Amygdala (tissue), 56 donors: ENCODE data around the gene SEPTIN2.
A peak's percentile ranks its signal among the peaks of the same experiment; 100 is the strongest.
"Not testable (repeated sequence)": the region's sequence is repeated elsewhere in the genome, so short reads cannot be mapped to it uniquely, and the experiment has no call there.

Experiments
- DNase-seq, 56 donors: peaks; one replicate each; lab custom pipeline; 2025; lab: John Stamatoyannopoulos, UW

The SEPTIN2 gene

DNA sequence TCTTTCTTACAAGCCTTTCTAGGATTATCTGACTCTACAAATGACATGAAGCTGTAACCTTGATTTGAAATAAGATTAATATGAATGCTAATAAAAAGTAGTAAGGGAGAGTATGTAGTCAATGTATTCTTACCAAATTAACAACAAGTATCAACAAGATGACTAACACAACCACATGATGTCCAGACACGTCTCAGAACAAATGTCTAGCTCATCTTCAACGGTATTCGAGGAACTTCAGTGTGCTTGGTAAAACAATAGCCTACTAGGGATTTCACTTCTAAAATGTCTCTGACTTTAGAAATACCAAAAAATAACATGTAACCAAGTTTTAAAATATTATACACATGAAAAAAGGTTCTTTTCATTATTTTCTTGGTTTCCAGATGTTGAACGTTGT is 3.6 kb upstream of the SEPTIN2 start:
- DNase-seq, result no peak

DNA sequence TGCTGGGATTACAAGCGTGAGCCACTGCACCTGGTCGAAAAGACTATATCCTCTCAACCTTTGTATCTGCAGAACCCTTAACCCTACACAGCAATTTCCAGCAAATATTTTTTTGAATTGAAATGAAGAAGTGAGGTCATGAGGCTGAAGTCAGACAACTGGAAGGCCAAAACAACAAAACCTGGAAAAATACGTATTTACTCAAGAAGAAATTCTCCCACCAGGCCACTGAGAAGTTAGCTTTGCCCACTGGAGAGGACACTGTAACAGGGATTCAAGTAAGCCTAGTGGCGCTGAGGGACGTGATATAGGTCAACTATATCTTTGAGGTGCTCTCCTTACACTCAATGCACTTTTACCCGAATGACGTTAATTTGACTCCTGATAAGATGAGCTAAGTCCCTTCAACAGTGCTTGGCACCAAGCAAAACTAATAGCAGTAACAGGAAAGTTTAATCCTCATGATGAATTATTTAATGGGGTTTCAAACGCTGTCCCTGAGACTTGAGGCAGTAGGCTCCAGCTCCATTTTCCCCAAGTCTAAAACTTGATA is 2.1 kb upstream of the SEPTIN2 start:
- no peak for DNase-seq

DNA sequence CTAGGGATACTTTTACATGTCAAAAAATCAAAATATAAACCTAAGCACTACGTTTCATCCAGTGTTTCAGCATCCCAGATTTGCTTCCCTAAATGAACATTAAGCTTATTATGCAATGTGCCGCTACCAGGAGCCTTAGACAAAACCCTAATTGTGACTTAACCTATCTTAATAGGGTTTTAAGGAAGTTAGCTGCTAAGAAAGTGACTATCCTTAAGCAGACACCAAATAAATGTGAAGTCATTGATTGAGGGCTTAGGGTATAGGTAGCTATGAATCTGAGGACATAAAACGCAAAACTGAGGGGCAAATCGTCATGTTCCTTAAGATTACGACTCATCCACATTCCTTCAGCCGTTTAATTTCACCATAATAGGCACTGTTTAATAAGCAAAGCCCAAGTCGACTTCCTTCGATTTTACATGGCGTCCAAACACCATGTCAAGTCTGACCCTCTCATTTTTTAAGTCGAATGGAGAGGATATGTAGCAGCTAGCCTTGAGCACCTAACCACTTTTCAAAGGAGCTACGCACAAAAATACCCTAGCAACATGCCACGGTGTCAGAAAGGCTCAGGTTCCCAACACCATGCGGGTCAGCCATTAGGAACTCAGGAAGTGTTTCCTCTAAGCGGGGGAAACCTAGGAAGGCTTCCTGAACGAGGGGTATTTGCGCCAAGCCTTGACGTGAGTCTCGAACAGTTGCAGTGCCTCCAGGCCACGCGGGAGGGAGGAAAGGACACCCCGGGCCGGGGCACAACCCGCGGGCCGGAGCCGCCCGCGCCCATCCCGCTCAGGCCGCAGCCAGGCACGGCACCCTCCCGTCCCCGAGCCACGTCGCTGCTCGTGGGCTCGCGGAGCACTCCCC is 1.3 kb upstream of the SEPTIN2 start:
- peak in 3 of 56 donors; percentile 56 to 79 (median 60) for DNase-seq

DNA sequence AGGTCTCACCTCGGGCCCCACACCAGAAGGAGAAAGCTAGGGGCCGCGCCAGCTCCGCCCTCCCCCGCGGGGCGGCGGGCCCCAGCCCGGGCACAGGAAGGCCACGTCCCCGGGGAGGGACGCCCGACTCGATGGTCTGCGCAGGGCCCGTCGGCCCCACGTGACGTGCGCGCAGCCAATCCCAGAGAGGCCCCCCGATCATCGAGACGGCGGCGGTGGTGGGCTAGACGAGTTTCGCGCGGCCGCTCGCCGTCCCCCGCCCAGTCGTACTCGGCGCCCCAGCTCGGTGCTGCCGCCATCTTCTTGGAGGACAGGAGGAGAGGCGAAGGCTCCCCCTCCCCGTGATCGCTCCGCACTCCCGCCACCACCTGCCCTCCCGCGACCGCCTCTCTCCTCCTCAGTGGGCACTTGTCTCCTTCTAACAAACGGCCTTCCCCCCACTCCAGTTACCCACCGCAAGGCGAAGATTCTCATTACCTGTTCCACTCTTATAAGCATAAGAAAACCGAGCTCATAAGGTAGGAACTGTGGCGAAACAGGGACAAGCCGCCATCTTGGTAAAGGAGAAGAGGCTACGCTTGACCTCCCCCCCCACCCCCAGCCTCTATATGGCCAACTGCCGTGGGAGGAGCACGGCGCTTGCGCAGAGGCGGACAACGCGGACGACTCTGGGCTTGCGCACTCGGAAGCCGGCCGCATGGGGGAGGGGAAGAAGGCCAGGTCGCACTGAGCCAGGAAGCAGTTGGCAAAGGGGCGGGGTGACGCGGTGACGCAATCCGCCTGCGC is 439 bp upstream of the SEPTIN2 start, which contains the start of gene HDLBP:
Gene HDLBP, minus strand, starts transcription at position 580 of the 786 bp plus-strand sequence. CDS start 48,803 bp downstream, outside the sequence.
- DNase-seq, result peak; percentile 87 to 100 (median 97)

DNA sequence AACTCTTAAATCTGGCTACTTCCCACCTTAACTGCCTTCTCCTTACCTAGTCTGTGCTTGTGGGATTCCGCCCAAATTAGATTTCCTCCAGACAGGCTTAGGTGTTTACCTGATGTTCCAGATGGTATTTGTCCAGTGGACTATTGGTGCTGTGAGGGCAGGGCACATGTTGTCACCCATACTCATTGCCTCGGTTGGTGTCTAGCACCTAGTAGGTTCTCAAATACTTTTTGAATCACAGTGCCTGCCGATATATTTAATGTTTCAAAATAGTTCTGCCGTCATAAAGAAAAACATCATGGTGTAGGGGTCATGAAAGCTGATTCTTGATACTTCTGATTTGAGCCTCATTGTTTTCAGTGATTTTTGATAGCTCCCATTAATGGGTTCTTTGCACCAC is 1.1 kb downstream of the SEPTIN2 start:
- no peak for DNase-seq

DNA sequence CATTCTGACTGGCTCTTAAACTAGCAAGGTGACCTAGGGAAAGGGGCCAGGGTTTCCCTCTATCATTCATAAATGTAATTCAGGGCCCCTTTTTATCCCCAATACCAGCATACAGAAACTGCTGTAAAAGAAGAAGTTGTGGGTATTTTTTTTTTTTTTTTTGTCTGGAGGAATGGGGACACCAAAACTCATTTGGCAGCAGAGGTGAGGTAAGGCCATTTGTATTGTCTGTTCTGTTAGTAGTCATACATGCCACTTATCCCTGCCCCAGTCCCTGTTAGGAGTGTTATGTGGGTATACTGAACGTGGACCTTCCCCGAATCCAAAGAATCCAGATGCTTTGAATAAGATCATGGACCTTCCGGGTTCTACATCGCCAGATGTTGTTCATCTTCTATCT is 1.7 kb downstream of the SEPTIN2 start:
- DNase-seq, result no peak

DNA sequence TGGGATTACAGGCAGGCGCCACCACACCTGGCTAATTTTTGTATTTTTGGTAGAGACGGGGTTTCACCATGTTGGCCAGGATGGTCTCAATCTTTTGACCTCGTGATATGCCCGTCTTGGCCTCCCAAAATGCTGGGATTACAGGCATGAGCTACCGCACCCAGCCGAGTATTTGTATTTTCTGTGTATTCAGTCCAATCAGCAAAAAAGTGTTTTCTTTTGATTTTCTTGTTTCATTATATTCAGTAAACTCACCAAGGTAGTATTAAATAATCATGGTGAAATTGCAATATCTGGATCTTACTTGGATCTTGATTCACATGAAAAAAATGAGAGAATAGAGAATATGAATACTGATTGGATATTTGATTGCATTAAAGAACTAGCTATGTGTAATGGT is 3.1 kb downstream of the SEPTIN2 start:
- not testable (repeated sequence) for DNase-seq

DNA sequence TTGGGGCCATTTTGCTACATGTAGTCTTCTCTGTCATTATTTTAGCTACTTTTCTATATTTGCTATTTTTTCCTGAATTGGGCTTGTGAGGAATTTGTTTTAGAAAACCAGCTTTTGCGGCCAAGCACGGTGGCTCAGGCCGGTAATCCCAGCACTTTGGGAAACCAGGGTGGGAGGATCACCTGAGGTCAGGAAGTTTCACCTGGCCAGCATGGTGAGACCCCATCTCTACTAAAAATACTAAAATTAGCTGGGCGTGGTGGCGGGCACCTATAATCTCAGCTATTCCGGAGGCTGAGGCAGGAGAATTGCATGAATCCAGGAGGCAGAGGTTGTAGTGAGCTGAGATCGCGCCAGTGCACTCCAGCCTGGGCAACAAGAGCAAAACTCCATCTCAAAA is 4.7 kb downstream of the SEPTIN2 start:
- DNase-seq, result no peak

DNA sequence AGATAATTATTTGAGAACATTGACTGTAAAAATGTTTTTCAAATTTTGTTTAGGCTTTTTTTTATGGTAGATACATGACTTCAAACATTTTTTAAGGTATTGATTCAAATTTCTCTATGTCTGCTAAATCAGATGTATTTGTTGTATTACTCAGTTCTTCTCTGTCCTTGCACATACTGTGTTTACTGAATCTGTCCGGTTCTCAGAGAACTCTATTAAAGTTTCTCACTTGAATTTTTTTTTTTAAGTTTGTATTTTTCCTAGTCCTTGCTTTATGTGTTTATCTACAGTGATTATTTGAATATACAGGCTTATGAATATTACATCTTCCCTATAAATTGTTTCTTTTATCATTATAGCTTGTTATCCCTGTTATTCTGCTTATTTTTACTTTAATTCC is 5.3 kb downstream of the SEPTIN2 start:
- no peak for DNase-seq

DNA sequence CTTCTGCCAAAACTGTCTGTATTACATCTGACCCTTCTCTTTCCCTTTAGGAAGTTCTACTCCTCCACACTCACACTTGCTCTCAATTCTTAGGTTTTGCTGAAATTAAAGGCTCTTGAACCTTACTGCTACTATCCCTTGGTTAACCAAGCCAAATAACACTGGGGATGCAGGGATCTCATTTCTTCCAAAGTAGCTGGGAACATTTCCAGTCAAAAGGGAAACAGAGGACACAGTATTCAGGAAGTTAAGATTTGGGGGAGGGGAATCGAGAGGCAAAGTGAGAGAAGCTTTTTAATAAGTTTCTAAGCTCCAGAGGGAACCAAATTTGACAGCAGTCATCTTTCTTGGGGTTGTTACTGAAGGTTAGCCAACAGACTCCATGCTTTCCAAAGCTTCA is 6.2 kb downstream of the SEPTIN2 start:
- DNase-seq, result no peak

DNA sequence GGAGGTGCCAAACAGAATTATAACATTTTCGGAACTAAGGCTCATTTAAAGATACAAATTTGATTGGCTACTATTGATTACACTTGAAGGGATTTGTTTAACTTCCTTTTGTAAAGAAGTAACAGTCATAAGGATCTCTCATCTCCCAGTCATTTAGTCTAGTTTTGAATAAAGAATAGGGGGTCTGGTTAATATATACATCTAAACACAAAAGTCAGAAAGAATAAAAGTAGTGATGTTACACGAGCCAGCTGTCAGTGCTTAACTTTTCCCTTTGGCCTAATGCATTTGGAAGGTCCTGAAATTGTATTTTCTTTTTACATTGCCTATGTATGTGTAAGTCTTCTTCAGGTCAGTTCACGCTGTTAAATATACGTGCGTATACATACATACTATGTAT is 8.1 kb downstream of the SEPTIN2 start:
- no peak for DNase-seq

DNA sequence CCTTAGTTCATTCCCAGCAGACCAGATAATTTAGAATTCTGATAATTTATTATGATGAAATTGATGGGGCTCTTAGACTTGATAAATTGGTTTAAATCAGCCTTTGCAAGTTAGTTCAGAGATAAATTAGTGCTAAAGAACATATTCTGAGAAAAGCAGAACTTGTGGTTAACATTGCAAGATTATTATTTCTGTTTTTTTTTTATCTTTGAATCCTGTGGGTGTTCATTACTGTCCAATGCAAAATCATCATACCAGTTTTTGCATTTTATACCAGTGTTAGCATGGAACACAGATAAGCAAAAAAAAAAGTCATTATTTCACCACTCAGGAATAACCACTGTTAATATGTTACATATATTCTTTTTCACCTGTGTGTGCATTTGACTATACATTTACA is 9.1 kb downstream of the SEPTIN2 start:
- no peak for DNase-seq

DNA sequence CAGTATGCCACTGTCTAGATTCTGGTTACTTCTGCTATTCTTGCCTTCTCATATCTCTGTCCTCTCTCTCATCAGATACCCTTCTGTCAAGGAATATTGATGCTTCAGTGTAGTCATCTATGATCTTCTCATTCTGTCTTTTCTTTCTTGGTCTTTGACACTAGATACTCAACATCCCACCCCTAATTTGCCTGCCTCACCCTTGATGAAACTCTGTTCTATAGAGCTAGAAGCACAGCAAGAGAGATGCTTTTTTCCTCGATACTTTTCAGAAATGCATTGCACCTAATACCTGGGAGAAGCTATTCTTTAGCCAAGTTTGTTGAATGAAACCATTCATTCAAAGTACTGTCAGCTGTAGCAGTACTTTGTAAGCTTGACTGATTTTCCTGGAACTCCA is 9.5 kb downstream of the SEPTIN2 start:
- no peak for DNase-seq

DNA sequence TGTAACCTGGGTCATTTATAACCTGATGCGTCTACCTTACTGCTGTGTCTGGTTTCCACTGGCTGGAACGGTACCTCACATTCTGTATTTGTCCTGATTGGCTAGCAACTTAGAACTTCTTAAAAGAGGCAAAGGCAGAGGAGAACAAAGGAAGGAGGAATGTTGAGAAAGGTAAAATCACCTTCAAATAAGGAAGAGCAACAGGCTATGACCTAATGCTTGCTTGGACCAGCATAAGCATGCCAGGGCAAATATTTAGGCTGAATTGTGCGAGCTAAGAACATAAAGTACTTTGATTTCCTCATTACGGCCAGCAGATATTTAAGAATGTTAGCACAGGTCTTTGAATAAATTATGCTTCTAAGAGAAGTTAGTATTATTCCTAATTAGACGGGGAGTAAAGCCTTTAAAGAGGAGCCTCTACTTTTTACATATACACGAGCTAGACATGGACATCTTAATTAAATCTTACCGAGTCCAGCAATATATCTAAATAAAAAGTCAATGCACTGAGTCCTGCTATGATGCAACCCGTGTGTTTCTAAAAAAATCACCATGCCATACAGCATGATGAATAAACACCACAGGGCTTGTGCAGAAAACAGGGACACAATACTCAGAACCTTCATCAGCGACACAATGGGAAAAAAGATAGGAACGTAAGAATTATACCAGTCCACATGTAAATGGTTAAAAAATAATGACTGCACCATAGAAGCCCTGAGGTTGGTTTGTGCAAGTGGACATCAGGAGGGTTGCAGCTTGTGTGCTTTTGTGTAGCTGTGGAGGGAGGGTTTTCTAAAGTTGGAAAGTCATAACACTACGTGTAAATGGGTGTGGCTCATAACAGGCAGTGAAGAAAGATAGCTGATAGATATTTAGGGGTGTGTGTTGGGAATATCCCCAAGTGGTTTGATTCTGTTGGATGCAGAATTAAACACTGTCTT is 14.2 kb downstream of the SEPTIN2 start:
- no peak for DNase-seq

DNA sequence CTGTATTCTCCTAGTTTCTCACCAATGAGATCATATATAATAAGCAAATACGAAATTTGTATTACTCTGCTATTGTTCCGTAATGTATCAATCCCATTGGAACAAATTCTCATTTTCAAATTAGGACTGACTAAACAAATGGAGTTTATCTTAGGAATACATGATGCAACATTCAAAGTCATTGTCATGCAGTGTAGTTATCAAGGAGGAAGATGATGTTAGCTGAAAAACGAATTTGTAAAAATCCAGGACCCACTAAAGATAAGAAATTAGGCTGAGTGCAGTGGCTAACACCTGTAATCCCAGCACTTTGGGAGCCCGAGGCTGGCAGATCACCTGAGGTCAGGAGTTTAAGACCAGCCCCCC is 14.9 kb downstream of the SEPTIN2 start:
- DNase-seq, result no peak

DNA sequence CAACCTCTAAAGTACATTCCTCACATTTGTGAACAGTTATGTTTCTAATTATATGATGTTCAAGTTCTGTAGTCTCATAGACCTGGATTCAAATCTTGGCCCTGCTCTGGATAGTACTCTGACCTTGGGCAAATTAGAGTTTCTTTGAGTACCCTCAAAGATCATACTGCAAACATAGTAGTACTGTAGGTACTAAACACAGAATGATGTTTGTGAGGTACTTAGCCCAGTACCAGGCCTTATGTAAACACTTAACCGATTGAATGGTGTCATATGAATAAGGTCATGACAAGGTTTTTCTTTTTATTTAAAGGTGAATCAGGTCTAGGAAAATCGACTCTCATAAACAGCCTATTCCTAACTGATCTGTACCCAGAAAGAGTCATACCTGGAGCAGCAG is 19.1 kb downstream of the SEPTIN2 start:
- DNase-seq, result no peak

DNA sequence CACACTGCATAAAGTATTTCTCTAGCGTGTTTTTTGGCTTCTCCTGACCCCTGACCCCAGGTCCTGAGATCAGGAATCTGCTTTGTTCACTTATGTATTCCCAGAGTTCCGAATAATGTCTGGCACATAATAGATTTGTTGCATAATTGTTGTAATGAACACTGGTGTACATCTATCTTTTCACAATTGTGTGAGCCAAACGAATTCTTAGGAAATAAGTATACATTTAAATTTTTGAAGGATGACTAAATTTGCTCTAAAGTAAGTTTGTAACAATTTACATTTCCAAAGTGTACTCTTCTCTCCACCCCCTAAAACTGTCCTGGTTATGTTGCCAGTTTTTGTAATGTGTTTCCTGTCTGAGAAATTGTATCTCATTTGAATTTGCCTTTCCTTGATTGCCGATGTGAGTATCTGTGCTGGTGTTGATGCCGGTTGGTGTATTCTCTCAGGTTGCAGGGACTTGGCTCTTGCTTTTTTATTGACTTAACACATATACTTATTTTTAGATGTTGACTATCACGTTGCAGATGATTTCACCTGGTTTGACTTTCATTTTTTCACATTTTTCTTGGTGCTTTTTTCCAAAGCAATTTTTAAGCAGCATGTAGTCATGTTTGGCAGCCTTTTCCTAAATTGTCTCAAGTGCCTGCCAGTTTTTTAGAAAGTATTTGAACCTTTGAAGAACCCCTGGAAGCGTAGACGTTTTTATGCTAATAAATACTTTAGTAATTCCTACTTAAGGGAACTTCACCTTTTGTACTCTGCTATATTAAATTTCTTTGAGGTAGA is 24.3 kb downstream of the SEPTIN2 start:
- DNase-seq, result no peak

DNA sequence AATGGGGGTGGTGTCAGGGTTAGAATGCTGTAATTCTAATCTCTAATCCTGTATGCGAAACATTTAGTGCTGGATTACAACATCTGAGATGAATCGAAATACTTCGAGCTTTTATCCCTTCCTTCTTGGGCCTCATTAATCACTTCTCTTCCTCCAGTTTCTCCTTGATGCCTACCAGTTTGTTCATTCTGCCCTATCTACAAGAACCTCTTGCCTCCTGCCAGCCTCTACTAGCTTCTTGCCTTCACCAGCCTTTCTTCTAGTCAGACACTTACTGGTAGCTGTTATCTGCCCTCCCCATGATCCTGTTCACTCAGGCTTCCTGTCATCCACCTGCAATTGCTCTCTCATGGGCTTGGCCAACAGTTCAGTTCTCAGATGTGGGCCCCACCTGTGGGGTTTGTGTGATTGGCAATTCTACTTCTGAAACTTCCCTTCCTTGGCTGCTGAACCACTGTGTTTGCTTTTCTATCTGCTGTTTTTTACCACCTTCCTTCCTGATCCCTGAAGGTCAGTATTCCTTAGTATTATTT is 25.0 kb downstream of the SEPTIN2 start:
- DNase-seq, result no peak

DNA sequence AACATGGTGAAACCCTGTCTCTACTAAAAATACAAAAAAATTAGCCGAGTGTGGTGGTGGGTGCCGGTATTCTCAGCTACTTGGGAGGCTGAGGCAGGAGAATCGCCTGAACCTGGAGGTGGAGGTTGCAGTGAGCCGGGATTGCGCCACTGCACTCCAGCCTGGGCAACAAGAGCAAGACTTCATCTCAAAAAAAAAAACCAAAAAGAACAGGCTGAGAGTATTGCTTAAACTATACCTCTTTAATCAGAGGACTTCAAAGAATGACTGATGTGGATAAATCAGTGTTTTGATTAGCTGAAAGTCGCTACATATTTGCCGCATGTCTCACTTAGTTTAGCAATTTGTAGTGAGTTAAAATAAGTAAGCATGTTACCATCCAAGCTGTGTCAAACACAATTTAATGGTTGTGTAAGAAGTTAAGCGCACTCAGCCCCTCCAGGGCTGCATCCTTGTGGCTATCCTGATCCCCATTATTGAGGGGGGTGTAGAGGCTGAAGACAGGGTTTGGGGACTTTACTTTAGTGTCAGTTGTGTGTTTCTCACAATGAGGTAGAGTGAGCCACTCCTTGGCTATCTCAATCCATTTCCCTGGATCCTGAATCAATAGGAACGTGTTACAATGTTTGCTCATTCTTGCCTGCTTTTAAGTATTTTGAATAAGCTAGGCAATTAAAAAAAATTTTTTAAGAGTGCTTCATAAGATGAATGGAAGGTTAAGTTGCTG is 29.4 kb downstream of the SEPTIN2 start:
- DNase-seq, result no peak
